Measurements from ENCODE around the gene PHF21A.

The PHF21A gene

DNA sequence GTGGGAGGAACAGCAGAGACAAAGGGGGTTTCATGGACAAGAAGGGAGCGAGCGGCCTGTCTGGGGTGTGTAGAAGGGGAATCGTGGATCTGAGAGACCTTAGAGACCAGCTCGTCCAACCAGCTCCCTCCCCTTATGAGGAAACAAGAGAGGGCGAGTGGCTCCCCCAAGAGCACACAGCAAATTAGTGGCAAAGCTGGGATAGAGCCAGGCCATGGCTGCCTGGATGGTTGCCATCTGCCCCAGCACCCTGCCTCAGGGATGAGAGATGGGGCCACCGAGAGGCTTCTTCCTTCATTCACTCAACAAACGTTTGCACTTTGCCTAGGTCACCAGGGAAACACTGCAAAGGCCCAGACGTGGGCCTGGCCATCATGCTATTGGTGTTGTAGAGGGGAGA lies 231.7 kb downstream of the PHF21A start:
- H3K27ac Mint-ChIP-seq: no peak overlapping the region
- no peak for DNase-seq
- H3K4me1 Mint-ChIP-seq: peaks cover 18% of the 10 kb centered on the region
- no peaks in the 10 kb centered on the region for H3K36me3 Mint-ChIP-seq (ENCODE audit: low read depth)
- H3K4me3 Mint-ChIP-seq: no peak overlapping the region
- TF ChIP-seq, protein P1, sequence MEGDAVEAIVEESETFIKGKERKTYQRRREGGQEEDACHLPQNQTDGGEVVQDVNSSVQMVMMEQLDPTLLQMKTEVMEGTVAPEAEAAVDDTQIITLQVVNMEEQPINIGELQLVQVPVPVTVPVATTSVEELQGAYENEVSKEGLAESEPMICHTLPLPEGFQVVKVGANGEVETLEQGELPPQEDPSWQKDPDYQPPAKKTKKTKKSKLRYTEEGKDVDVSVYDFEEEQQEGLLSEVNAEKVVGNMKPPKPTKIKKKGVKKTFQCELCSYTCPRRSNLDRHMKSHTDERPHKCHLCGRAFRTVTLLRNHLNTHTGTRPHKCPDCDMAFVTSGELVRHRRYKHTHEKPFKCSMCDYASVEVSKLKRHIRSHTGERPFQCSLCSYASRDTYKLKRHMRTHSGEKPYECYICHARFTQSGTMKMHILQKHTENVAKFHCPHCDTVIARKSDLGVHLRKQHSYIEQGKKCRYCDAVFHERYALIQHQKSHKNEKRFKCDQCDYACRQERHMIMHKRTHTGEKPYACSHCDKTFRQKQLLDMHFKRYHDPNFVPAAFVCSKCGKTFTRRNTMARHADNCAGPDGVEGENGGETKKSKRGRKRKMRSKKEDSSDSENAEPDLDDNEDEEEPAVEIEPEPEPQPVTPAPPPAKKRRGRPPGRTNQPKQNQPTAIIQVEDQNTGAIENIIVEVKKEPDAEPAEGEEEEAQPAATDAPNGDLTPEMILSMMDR (IDR thresholded peaks at IDR 0.05): no peak
- peaks cover 63% of the 10 kb centered on the region for H3K27me3 Mint-ChIP-seq (ENCODE audit: low read depth, poor library complexity)
- no peaks in the 10 kb centered on the region for H3K9me3 Mint-ChIP-seq

DNA sequence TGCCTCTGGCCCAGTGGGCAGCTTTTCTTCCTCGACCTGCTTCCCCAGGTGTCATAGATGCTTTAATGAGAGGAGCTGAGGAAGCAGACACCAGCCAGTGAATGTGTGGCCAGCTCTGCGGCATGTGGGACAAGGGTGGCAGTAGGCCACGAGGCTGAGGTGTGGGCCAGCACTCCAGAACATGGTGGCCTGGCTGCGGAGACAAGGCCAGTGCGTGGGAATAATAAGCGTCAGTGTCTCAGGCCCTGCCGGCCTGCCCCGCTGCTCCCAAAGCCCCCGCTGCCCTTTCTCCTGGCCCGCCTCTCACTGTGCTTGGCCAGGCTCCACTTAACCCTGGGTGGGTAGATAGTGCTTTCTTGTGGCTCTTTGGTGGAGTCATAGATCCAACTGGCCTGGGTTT lies 233.7 kb downstream of the PHF21A start:
- Mint-ChIP-seq H3K36me3 (ENCODE audit: low read depth) (no peaks in the 10 kb centered on the region), H3K27ac (no peak overlapping the region), H3K4me1 (peaks cover 5% of the 10 kb centered on the region), H3K27me3 (ENCODE audit: low read depth, poor library complexity) (peaks cover 69% of the 10 kb centered on the region), H3K9me3 (no peaks in the 10 kb centered on the region), H3K4me3 (peak overlapping the region; percentile 44)
- TF ChIP-seq, protein P1 (IDR thresholded peaks at IDR 0.05): no peak
- no peak for DNase-seq

DNA sequence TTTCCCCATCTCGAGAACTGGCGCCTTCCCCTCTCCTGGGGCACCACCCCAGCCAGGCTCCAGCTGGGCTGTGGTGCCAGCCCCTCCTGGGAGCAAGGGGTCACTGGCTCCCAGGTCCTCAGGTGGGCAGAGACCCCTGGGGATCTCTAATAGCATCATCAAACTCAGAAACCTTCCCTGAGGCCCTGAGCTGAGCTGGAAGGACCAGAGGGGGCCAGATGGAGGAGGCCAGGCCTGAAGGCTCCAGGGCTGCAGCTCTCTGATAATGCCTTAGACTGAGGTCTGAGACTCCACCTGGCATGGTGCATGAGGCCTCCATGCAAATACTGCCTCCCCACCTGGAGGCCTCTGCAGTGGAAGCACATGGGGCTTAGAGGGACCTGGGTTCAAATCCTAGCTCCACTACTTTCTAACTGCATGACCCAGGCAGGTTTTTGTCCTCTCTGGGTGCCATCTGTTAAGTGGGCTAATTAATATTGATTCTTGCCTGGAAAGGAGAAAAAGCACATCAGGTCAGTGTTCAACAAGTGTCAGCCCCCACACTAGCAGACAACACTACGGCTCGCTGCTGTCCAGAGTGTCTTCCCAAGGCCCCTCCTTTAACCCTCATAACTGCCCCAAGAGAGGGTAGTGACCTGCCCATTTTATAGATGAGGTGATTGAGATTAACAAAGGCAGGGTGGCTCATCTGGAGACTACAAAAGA lies 234.3 kb downstream of the PHF21A start:
- peaks cover 69% of the 10 kb centered on the region for H3K27me3 Mint-ChIP-seq (ENCODE audit: low read depth, poor library complexity)
- no peaks in the 10 kb centered on the region for H3K9me3 Mint-ChIP-seq
- TF ChIP-seq, protein P1 (IDR thresholded peaks at IDR 0.05): no peak
- H3K4me1 Mint-ChIP-seq: peaks cover 5% of the 10 kb centered on the region
- no peak overlapping the region for H3K27ac Mint-ChIP-seq
- peak overlapping the region; percentile 52 for H3K4me3 Mint-ChIP-seq
- no peak for DNase-seq
- H3K36me3 Mint-ChIP-seq (ENCODE audit: low read depth): no peaks in the 10 kb centered on the region

DNA sequence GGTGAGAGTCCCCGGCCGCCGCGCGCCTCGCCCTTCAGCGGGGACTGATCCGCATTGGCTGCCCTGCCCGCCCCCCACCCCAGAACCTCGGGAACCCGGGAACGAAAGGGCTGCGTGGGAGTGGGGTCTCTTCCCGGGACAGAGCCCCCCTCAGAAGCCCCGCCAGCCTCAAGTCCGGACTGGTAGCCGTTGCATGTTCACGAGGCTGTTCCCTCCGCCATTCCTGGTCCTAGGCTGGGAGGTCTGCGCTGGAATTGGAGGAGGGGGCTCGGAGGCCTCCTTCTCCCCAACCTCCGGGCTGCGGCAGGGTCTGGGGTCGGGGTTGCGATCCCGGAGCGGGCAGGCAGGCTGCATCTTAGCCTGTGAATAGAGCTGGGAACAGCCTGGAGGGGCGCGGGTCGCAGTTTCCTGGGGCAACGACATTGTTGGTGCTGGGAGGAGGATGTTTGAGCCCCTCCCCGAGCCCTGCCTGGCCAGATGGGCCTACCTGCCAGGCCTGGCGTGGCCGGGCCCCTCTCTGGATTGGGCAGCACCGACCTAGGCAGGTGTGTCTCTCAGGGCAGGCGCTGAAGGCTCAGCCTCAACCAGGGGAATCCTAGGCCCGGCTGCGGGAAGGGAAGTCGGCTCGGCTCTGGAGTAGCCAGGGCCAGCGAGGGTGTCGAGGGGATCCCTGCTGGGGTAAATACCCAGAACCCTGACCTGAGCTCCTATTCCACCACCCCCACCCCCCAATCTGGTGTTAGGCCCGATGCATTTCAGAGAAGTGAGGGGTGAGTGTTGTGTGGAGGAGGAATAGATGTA lies 235.1 kb downstream of the PHF21A start:
- H3K4me3 Mint-ChIP-seq: peak overlapping the region; percentile 52
- peaks cover 61% of the 10 kb centered on the region for H3K27me3 Mint-ChIP-seq (ENCODE audit: low read depth, poor library complexity)
- no peaks in the 10 kb centered on the region for H3K36me3 Mint-ChIP-seq (ENCODE audit: low read depth)
- no peaks in the 10 kb centered on the region for H3K9me3 Mint-ChIP-seq
- TF ChIP-seq, protein P1 (IDR thresholded peaks at IDR 0.05): no peak
- H3K27ac Mint-ChIP-seq: no peak overlapping the region
- DNase-seq: peak; percentile 29
- peaks cover 5% of the 10 kb centered on the region for H3K4me1 Mint-ChIP-seq

DNA sequence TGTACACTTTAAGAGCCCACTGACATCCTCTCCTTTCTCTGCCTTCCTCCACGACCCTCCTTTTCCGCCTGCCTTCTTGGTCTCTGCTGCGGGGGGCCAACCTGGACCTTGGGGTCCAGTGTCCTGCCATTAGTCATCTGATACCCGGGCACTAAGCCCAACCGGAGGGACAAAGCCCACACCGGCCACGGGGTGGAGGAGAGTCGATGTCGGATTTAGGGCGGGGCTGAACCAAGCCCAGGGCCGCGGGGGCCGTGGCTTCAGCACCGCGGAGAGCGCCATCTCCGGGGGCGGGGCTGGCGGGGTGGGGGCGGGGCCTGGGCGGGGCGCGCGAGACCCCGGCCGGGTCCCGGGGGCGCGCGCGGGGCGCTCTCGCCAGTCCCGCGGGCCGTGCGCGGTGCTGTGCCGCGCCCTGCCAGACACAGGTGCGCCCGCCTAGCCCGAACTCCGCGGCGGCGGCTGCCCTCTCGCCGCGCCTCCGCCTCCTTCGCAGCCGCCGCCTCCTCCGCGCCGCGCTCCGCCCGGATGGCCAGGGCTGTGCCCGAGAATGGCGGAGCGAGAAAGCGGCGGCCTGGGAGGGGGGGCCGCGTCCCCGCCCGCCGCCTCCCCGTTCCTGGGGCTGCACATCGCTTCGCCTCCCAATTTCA lies 235.9 kb downstream of the PHF21A start, which contains the start of gene MAPK8IP1:
MAPK8IP1 (plus strand) TSS at position 378 of the 647 bp plus-strand sequence; CDS start at position 548, 170 bp downstream.
- Mint-ChIP-seq H3K9me3 (no peaks in the 10 kb centered on the region), H3K4me3 (peak within 1 kb of the TSS; percentile 79), H3K27ac (no peak within 1 kb of the TSS), H3K36me3 (ENCODE audit: low read depth) (peaks cover 3% of the 10 kb centered on the region), H3K27me3 (ENCODE audit: low read depth, poor library complexity) (peaks cover 54% of the 10 kb centered on the region), H3K4me1 (peaks cover 7% of the 10 kb centered on the region)
- DNase-seq: peak; percentile 82
- TF ChIP-seq, protein P1 (IDR thresholded peaks at IDR 0.05): no peak

Measured in nephron progenitor cell (in vitro differentiated cells).